Cardiac fibroblast (primary cell): Measurements from ENCODE around the gene OPA3.
"Not testable (repeated sequence)": the region's sequence is repeated elsewhere in the genome, so short reads cannot be mapped to it uniquely, and the experiment has no call there.

ENCODE experiments used
- DNase-seq, 2 donors: peaks; one replicate each; pipeline versions ENCODE4 v3.0.0 to v3.0.0-alpha.2; 2010; ENCODE audit warnings: low read depth in 2 of 2
- H3K4me3 ChIP-seq, 2 donors: replicated peaks in 1 of 2; 1 replicate in 1 of 2; 2 replicates in 1 of 2; pipeline ENCODE4 v1.5.1; 2011; ENCODE audit warnings: low read depth in 2 of 2, low read length in 2 of 2, mild to moderate bottlenecking in 2 of 2, moderate library complexity in 1 of 2
- CTCF ChIP-seq: IDR thresholded peaks from one replicate; pipeline ENCODE4 v1.5.1; 2011; ENCODE audit warnings: low read depth, mild to moderate bottlenecking, low read length, inconsistent platforms

The OPA3 gene

GRCh38 chr19:45512881-45513483, 71.6 kb downstream of the OPA3 start:
- no peak for DNase-seq
- no peak for TF ChIP-seq CTCF
- no peak overlapping the region for H3K4me3 ChIP-seq

GRCh38 chr19:45511074-45511473, 73.5 kb downstream of the OPA3 start:
- no peak overlapping the region for H3K4me3 ChIP-seq
- no peak for DNase-seq
- TF ChIP-seq CTCF, result no peak

- not testable (repeated sequence) for H3K4me3 ChIP-seq, DNase-seq
Measured at GRCh38 chr19:45510352-45510751, 74.2 kb downstream of the OPA3 start.

- TF ChIP-seq CTCF, result no peak
- no peak for DNase-seq
- H3K4me3 ChIP-seq, result peak overlapping the region; percentile 95 to 99
Measured at GRCh38 chr19:45509692-45510015, 74.9 kb downstream of the OPA3 start.

- peak overlapping the region; percentile 95 to 99 for H3K4me3 ChIP-seq
- no peak for TF ChIP-seq CTCF
- DNase-seq, result peak; percentile 74 to 77
Measured at GRCh38 chr19:45508861-45509691, 75.5 kb downstream of the OPA3 start.

- peak overlapping the region; percentile 95 to 99 for H3K4me3 ChIP-seq
- DNase-seq, result peak; percentile 33 to 40
- TF ChIP-seq CTCF, result no peak
Measured at GRCh38 chr19:45508417-45508860, 76.2 kb downstream of the OPA3 start.

GRCh38 chr19:45507872-45508416, 76.7 kb downstream of the OPA3 start:
- DNase-seq, result no peak
- H3K4me3 ChIP-seq, result peak overlapping the region; percentile 95 to 99
- TF ChIP-seq CTCF, result no peak
